Astrocyte (in vitro differentiated cells and primary cell): ENCODE data around the gene ABCG4.

Source experiments
- EZH2 ChIP-seq: IDR thresholded peaks from 2 replicates; pipeline ENCODE4 v1.6.1; 2012; ENCODE audit warnings: mild to moderate bottlenecking, low read length, inconsistent platforms; ENCODE audit not compliant: insufficient read depth
- TF ChIP-seq, protein P1 (sequence below): IDR thresholded peaks from 2 replicates; pipeline ENCODE4 v1.5.1; 2011; ENCODE audit warnings: low read depth, mild to moderate bottlenecking, inconsistent platforms, low read length, moderate library complexity; ENCODE audit not compliant: insufficient read depth

DNA sequence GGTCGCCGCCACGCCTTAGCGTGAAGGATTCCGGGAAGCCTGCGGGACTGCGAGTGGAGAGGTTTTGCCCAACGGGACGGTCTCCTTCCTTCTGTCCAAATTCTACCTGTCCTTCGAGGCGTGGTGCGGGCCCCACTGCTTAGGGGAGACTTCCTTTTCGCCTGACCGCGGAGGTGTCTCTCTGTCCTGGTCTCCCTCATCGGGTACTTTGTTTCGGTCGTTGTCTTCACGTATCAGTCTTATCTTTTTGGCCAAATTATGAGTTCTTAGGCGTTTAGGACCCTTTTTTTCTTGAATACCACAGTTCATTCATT lies 27.1 kb upstream of the ABCG4 start:
- TF ChIP-seq, protein P1, sequence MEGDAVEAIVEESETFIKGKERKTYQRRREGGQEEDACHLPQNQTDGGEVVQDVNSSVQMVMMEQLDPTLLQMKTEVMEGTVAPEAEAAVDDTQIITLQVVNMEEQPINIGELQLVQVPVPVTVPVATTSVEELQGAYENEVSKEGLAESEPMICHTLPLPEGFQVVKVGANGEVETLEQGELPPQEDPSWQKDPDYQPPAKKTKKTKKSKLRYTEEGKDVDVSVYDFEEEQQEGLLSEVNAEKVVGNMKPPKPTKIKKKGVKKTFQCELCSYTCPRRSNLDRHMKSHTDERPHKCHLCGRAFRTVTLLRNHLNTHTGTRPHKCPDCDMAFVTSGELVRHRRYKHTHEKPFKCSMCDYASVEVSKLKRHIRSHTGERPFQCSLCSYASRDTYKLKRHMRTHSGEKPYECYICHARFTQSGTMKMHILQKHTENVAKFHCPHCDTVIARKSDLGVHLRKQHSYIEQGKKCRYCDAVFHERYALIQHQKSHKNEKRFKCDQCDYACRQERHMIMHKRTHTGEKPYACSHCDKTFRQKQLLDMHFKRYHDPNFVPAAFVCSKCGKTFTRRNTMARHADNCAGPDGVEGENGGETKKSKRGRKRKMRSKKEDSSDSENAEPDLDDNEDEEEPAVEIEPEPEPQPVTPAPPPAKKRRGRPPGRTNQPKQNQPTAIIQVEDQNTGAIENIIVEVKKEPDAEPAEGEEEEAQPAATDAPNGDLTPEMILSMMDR: no peak
- TF ChIP-seq EZH2: no peak
